Heart right ventricle (tissue), 16 donors: ENCODE results near the gene POMT1. TPM values are rescaled to one million over a fixed set of nuclear protein-coding genes. Genes with fewer than 3 reads are reported as not detected.
A peak's percentile ranks its signal among the peaks of the same experiment; 100 is the strongest.

ENCODE experiments used
- ATAC-seq, 8 donors: fragments of 200-7000 bp; cut with Tn5 transposase; one replicate each; pipeline ENCODE4 v1.9.1; 2020; ENCODE audit warnings: mild to moderate bottlenecking in 8 of 8, moderate library complexity in 8 of 8, moderate number of reproducible peaks in 1 of 8
- DNase-seq, 2 donors: peaks; one replicate each; pipeline ENCODE4 v3.0.0-alpha.2; 2020
- H3K27ac ChIP-seq, 10 donors: fragments of 200-600 bp; sonication (generic) in 2 of 10; one replicate each; pipeline versions ENCODE4 v1.5.0 to v1.8.0; 2020 to 2022; ENCODE audit warnings: mild to moderate bottlenecking in 3 of 10
- H3K27me3 ChIP-seq, 7 donors: fragments of 200-600 bp; one replicate each; pipeline ENCODE4 v1.8.0; 2021 to 2022; ENCODE audit warnings: mild to moderate bottlenecking in 2 of 7
- H3K36me3 ChIP-seq, 9 donors: fragments of 200-600 bp; sonication (generic) in 1 of 9; one replicate each; pipeline versions ENCODE4 v1.5.0 to v1.8.0; 2020 to 2022; ENCODE audit warnings: mild to moderate bottlenecking in 2 of 9
- H3K4me1 ChIP-seq, 9 donors: fragments of 200-600 bp; sonication (generic) in 1 of 9; one replicate each; pipeline versions ENCODE4 v1.5.0 to v1.8.0; 2020 to 2022; ENCODE audit warnings: mild to moderate bottlenecking in 4 of 9
- H3K4me3 ChIP-seq, 10 donors: fragments of 200-600 bp; sonication (generic) in 2 of 10; one replicate each; pipeline versions ENCODE4 v1.5.0 to v1.8.0; 2020 to 2022; ENCODE audit warnings: mild to moderate bottlenecking in 7 of 10, moderate library complexity in 2 of 10
- H3K9me3 ChIP-seq, 11 donors: fragments of 200-600 bp in 10 of 11; sonication (generic) in 2 of 11; one replicate each; pipeline versions ENCODE4 v1.5.0 to v1.8.0; 2013 to 2022; ENCODE audit warnings: mild to moderate bottlenecking in 2 of 11, control low read depth in 1 of 11, moderate library complexity in 1 of 11
- WGBS, 2 donors: extraction: QIAGEN DNeasy Blood & Tissue Kit; methylation state at CpG; one replicate each; pipeline ENCODE4 v1.1.7; 2013; ENCODE audit warnings: inconsistent platforms in 1 of 2; 5-methylcytosine and 5-hydroxymethylcytosine counted together
- intact Hi-C, 10 donors: fragments of 100-400 bp; cut with DNase I; formaldehyde crosslinking; loops; one replicate each; pipeline versions ENCODE4 v1.11.1 to v1.14.2; 2022
- polyA plus RNA-seq, 2 donors: library from polyadenylated mRNA; stranded (reverse); fragments of 200-250 nt; gene quantifications; one replicate each; pipeline ENCODE4 v1.2.3, GENCODE V29; 2013
- total RNA-seq, 10 donors: library from RNA; stranded (reverse); fragmentation: NEBNext Ultra II Directional in 3 of 10; extraction: Animal tissue kit (Norgen Biotek cat#: 25700) in 3 of 10; gene quantifications; one replicate each; pipeline versions ENCODE4 v1.2.1 to v1.2.4, GENCODE V29; 2021 to 2023
- TF ChIP-seq, protein P1 (sequence below), 9 donors: fragments of 200-600 bp; sonication (generic) in 2 of 9; IDR thresholded peaks; one replicate each; pipeline versions ENCODE4 v1.5.0 to v1.8.0; 2021 to 2022; ENCODE audit warnings: antibody characterized with exemption in 9 of 9, mild to moderate bottlenecking in 5 of 9, moderate library complexity in 1 of 9
- donor health status: Arrhythmogenic right ventricular cardiomyopathy.
- donor health status: ischemic (EF 13 %, LVEDD 7.1; RV severe dilation, severe dysfunction).
- donor health status: healthy with polysubstance abuse.
- donor health status: DM: no; HTN: yes; CAD: no.
- donor health status: DM: no; HTN: no; CAD: no.
- donor health status: ischemic (EF 25% LVEDD 6.9; RV normal size, moderate dysfunction).
- donor health status: ischemic (EF 25% LVEDD 5.7; RV mildly dilated, moderate dysfunction).
- donor health status: healthy.
- donor health status: DM: yes; HTN: yes; CAD: no.
- donor health status: Ischemic cardiomyopathy.
- donor health status: ischemic (EF 35%, LVEDD 5.7; RV mildly dilated, moderate dysfunction).
- donor health status: nonischemic (EF 11% LVEDD 7.7; RV severe dilation, severe dysfunction).
- donor health status: DM: yes; HTN: yes; CAD: no.
- donor health status: PGD.
- donor health status: ischemic (EF 29% LVEDD 5.4; RV normal size, mild dysfunction).
- donor health status: nonischemic (EF 23%, LVEDD 6.1; RV moderate dilation, normal function).

Gene POMT1
- total and polyA plus RNA-seq, 12 donors, result 17.0 to 34.1 (median 21.2) TPM

DNA sequence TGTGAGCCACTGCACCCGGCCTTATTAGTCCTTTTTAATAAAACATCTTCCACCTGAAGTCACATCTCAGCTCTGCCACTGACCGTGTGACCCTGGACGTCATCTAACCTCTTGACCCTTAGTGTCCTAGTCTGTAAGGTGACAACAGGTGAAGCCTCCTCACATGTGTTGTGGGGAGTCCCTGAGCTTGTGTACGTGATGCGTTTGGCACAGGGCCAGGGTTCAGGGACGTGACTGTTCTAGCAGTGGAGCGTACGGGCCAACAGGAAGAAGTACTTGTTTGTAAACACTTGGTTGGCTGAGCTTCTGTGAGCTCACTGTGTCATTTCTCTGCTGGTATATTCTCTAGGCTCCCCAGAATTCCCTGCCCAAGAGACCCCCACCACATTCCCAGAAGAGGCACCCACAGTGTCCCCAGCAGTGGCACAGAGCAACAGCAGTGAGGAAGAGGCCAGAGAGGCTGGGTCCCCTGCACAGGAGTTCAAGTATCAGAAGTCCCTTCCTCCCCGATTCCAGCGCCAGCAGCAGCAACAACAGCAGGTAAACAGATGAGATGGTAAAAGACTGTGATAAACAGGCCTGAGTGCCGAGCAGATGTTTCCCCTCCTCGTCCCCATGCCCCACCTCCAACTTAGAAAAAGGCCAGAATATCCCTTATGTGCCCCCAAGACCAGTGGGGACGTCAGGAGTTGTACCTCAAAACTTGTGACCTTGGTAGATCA lies 35.3 kb upstream of the POMT1 start:
- Histone ChIP-seq H3K27ac (no peak overlapping the region), H3K36me3 (peaks cover 0 to 100% (median 70%) of the 10 kb centered on the region in 9 donors), H3K4me3 (no peak overlapping the region), H3K4me1 (peaks cover 0 to 6% (median 0%) of the 10 kb centered on the region in 9 donors), H3K27me3 (no peaks in the 10 kb centered on the region), H3K9me3 (peaks cover 0 to 10% (median 0%) of the 10 kb centered on the region in 11 donors)
- 68 to 69% methylated on average over 13 of the region's 13 CpGs for WGBS, 2 donors
- no peak for DNase-seq
- intact Hi-C loops, result no loop called here
- peak in 3 of 8 donors; percentile 33 to 34 (median 34) for ATAC-seq
- TF ChIP-seq, protein P1, sequence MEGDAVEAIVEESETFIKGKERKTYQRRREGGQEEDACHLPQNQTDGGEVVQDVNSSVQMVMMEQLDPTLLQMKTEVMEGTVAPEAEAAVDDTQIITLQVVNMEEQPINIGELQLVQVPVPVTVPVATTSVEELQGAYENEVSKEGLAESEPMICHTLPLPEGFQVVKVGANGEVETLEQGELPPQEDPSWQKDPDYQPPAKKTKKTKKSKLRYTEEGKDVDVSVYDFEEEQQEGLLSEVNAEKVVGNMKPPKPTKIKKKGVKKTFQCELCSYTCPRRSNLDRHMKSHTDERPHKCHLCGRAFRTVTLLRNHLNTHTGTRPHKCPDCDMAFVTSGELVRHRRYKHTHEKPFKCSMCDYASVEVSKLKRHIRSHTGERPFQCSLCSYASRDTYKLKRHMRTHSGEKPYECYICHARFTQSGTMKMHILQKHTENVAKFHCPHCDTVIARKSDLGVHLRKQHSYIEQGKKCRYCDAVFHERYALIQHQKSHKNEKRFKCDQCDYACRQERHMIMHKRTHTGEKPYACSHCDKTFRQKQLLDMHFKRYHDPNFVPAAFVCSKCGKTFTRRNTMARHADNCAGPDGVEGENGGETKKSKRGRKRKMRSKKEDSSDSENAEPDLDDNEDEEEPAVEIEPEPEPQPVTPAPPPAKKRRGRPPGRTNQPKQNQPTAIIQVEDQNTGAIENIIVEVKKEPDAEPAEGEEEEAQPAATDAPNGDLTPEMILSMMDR (IDR thresholded peaks at IDR 0.05), result no peak

DNA sequence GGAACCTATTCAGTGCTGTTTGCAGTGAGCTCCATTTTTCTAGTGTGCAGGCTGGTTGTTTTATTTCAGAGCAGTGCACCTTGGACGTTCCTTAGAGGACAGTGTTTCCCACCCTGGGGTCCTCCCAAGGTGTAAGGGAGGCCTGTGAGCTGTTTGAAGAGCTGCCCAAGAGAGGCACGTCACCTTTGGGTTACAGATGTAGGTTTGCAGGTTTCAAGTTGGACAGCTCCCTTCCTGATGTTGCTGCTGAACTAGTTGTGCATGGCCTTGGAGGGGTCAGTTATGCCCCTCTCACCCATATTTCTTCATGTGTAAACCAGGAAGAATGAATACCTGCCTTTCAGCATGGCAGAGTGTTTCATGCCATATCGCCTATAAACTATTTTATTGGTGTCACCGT lies 34.7 kb upstream of the POMT1 start:
- Histone ChIP-seq H3K27ac (no peak overlapping the region), H3K4me3 (no peak overlapping the region), H3K9me3 (peaks cover 0 to 12% (median 0%) of the 10 kb centered on the region in 11 donors), H3K4me1 (peaks cover 0 to 6% (median 0%) of the 10 kb centered on the region in 9 donors), H3K27me3 (no peaks in the 10 kb centered on the region), H3K36me3 (peaks cover 0 to 100% (median 76%) of the 10 kb centered on the region in 9 donors)
- no peak for DNase-seq
- TF ChIP-seq, protein P1 (IDR thresholded peaks at IDR 0.05), result no peak
- 91 to 94% methylated on average over 4 of the region's 4 CpGs for WGBS, 2 donors
- ATAC-seq, result no peak
- intact Hi-C loops, result no loop called here

DNA sequence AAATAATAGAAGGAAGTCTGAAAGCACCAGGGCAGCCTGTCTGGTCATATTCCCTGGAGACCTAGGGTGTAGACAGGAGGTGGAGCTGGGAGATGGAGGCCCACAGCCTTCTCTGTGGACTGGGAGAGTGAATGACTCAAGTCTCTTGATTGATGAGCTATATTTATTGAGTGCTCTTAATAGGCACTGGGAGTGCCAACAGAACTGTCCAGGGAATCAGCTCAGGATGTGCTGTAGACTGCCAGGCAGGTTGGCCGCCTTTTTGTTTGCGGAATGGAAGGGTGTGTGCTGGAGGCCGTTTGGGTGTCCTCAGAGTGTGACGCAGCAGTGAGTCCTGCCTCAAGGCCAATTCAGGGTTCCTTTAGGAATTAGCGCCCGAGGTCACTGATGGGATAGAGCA lies 33.4 kb upstream of the POMT1 start:
- DNase-seq, result no peak
- H3K27ac ChIP-seq, result no peak overlapping the region
- H3K4me1 ChIP-seq, result peaks cover 0 to 4% (median 0%) of the 10 kb centered on the region in 9 donors
- TF ChIP-seq, protein P1 (IDR thresholded peaks at IDR 0.05), result no peak
- H3K9me3 ChIP-seq, result peaks cover 0 to 12% (median 0%) of the 10 kb centered on the region in 11 donors
- intact Hi-C loops, result no loop called here
- no peaks in the 10 kb centered on the region for H3K27me3 ChIP-seq
- no peak overlapping the region for H3K4me3 ChIP-seq
- 87 to 90% methylated on average over 6 of the region's 6 CpGs for WGBS, 2 donors
- H3K36me3 ChIP-seq, result peaks cover 0 to 100% (median 89%) of the 10 kb centered on the region in 9 donors
- peak in 1 of 8 donors; percentile 21 for ATAC-seq

DNA sequence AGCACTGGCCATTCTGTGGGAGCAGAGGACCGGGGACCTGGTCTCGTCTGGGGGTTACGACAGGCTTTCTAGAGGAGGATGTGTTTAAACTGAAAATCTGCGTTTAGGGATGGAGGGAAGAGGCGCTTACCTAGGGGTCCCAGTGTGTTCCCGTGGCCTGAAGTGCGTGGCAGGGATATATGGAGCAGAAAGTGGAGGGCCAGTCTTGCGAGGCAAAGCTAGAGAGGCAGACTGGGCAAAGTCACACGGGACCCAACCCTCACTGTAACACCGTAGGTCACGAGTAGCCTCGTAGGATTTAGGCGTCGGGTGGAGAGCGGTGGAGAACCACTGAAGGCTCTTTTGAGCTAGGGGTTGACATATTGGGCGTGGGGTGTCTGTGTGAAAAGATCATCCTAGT lies 32.8 kb upstream of the POMT1 start:
- Histone ChIP-seq H3K9me3 (peaks cover 0 to 12% (median 0%) of the 10 kb centered on the region in 11 donors), H3K4me3 (no peak overlapping the region), H3K36me3 (peaks cover 0 to 100% (median 91%) of the 10 kb centered on the region in 9 donors), H3K27me3 (no peaks in the 10 kb centered on the region), H3K4me1 (peaks cover 0 to 4% (median 0%) of the 10 kb centered on the region in 9 donors), H3K27ac (no peak overlapping the region)
- DNase-seq (no peak), ATAC-seq (no peak)
- intact Hi-C loops, result loop anchor here in 6 of 10 donors (10.0 kb wide), 3 partner anchors 75 to 115 kb away; partner anchors contain the start of gene PRRC2B (in 2 of the 6)
- TF ChIP-seq, protein P1 (IDR thresholded peaks at IDR 0.05), result no peak
- 94 to 95% methylated on average over 16 of the region's 16 CpGs for WGBS, 2 donors
